Right lobe of liver (tissue), 6 donors: Measurements from ENCODE around the gene NBEAL1. TPM values are rescaled to one million over a fixed set of nuclear protein-coding genes. Genes with fewer than 3 reads are reported as not detected.
"Not testable (repeated sequence)": the region's sequence is repeated elsewhere in the genome, so short reads cannot be mapped to it uniquely, and the experiment has no call there.

Source experiments
- ATAC-seq, 4 donors: fragments of 200-7000 bp; cut with Tn5 transposase; one replicate each; pipeline ENCODE4 v1.9.1; 2020; ENCODE audit warnings: mild to moderate bottlenecking in 4 of 4, moderate library complexity in 4 of 4
- DNase-seq, 3 donors: peaks; one replicate each; pipeline ENCODE4 v3.0.0-alpha.2; 2020
- H3K27ac ChIP-seq, 3 donors: fragments of 200-600 bp; one replicate each; pipeline ENCODE4 v1.8.0; 2022
- H3K27me3 ChIP-seq, 2 donors: fragments of 200-600 bp; one replicate each; pipeline ENCODE4 v1.8.0; 2022
- H3K36me3 ChIP-seq, 4 donors: fragments of 200-600 bp; sonication (generic) in 1 of 4; one replicate each; pipeline versions ENCODE4 v1.5.1 to v1.8.0; 2017 to 2022; ENCODE audit warnings: control low read depth in 1 of 4
- H3K4me1 ChIP-seq, 4 donors: fragments of 200-600 bp; sonication (generic) in 1 of 4; one replicate each; pipeline versions ENCODE4 v1.5.1 to v1.8.0; 2017 to 2022; ENCODE audit warnings: control low read depth in 1 of 4
- H3K4me3 ChIP-seq, 3 donors: fragments of 200-600 bp; one replicate each; pipeline ENCODE4 v1.8.0; 2022
- H3K9me3 ChIP-seq, 4 donors: fragments of 200-600 bp; sonication (generic) in 1 of 4; one replicate each; pipeline versions ENCODE4 v1.5.1 to v1.8.0; 2017 to 2022; ENCODE audit warnings: control low read depth in 1 of 4
- CTCF ChIP-seq, 4 donors: fragments of 200-600 bp in 3 of 4; fragments of 450-650 bp in 1 of 4; IDR thresholded peaks; one replicate each; pipeline versions ENCODE4 v1.5.1 to v1.8.0; 2016 to 2022; ENCODE audit warnings: antibody characterized with exemption in 4 of 4, mild to moderate bottlenecking in 2 of 4
- POLR2A ChIP-seq: fragments of 450-650 bp; IDR thresholded peaks from one replicate; pipeline ENCODE4 v1.6.1; 2017; ENCODE audit warnings: antibody characterized with exemption, mild to moderate bottlenecking
- WGBS: methylation state at CpG from one replicate; pipeline ENCODE4 v1.1.6; 2018; ENCODE audit warnings: low coverage, low lambda C conversion rate; ENCODE audit not compliant: insufficient coverage; ENCODE audit errors: missing lambda C conversion rate; 5-methylcytosine and 5-hydroxymethylcytosine counted together
- intact Hi-C, 2 donors: fragments of 100-400 bp; cut with DNase I; formaldehyde crosslinking; loops; one replicate each; pipeline versions ENCODE4 v1.11.2 to v1.14.1; 2022
- total RNA-seq, 6 experiments: library from RNA; depleted of rRNA in 2 of 6; stranded (reverse); fragments of >200 nt in 2 of 6; fragmentation: NEBNext Ultra II Directional in 3 of 6; extraction: Animal tissue kit (Norgen Biotek cat#: 25700) in 3 of 6; gene quantifications; one replicate each; pipeline versions ENCODE4 v1.1.0 to v1.2.4, GENCODE V29; 2016 to 2023
- donor health status: DM: no; HTN: yes; CAD: no.
- donor health status: DM: no; HTN: no; CAD: no.
- donor health status: DM: no; HTN: no; CAD: no.
- donor health status: DM: no; HTN: yes; CAD: no.
- donor health status: DM: no; HTN: yes; CAD: no.

The NBEAL1 gene
- total RNA-seq, 6 experiments from 2014 or later: 16.4 to 28.6 (median 21.9) TPM

DNA sequence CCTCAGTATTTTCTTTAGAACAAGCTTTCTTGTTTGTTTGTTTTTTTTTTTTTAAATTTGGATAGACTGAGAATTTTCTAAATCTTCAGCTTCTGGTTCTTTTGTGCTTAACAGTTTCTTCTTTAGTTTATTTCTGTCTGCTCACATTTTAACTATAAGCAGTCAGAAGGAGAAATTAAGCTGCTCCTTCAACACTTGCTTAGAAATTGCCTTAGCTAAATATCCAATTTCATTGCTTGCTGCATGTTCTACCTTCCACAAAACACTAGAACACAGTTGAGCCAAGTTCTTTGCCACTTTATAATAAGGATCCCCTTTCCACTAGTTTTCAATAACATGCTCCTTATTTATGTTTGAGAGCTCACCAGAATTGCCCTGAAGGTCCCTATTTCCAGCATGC is 57.7 kb downstream of the NBEAL1 start:
- H3K27ac ChIP-seq: no peak overlapping the region
- H3K4me3 ChIP-seq: no peak overlapping the region
- TF ChIP-seq POLR2A (no peak), CTCF (IDR thresholded peaks at IDR 0.05) (no peak)
- H3K9me3 ChIP-seq: no peaks in the 10 kb centered on the region
- no peaks in the 10 kb centered on the region for H3K27me3 ChIP-seq
- intact Hi-C loops: no loop called here
- DNase-seq (no peak), ATAC-seq (no peak)
- H3K4me1 ChIP-seq: no peaks in the 10 kb centered on the region
- H3K36me3 ChIP-seq: peaks cover 0 to 2% (median 0%) of the 10 kb centered on the region in 4 donors

- DNase-seq (no peak), ATAC-seq (no peak)
- no peaks in the 10 kb centered on the region for H3K27me3 ChIP-seq
- H3K4me3 ChIP-seq: no peak overlapping the region
- no peaks in the 10 kb centered on the region for H3K9me3 ChIP-seq
- 82% methylated on average over 3 of the region's 3 CpGs for WGBS
- intact Hi-C loops: no loop called here
- TF ChIP-seq POLR2A: no peak
- no peak for TF ChIP-seq CTCF (IDR thresholded peaks at IDR 0.05)
- no peaks in the 10 kb centered on the region for H3K4me1 ChIP-seq
- H3K36me3 ChIP-seq: peaks cover 0 to 6% (median 1%) of the 10 kb centered on the region in 4 donors
- H3K27ac ChIP-seq: no peak overlapping the region
Observed at GRCh38 chr2:203077451-203077850, 62.8 kb downstream of the NBEAL1 start.

DNA sequence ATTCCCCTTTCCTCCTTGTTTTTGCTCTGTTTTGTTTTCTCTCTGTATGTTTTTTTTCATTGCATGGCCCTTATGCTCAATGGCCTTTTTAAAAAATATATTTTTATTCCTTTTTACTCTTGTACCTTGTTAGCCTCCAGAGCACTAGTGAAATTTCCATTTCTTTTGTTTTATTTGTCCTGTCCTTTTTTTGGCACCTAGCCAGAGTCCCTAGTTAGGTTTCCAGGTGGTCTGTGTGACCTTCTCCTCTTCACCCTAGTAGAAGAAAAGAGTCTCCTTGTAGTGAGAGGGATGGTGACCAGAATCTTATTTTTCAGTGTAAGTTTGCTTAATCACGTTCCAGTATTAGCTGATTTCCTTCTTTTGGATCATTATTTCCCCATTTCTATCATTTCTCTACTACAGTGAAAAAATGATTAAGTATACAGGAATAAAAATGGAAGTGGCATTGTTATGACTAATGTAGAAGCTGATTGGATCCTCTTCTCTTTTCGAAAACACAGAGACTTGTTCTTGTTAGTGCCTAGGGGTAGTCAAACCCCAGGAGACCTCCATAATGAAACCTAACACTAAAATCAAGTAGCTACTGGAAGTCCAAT is 65.9 kb downstream of the NBEAL1 start:
- WGBS: 67% methylated on average over 2 of the region's 2 CpGs
- Histone ChIP-seq H3K36me3 (peaks cover 0 to 6% (median 3%) of the 10 kb centered on the region in 4 donors), H3K4me3 (no peak overlapping the region), H3K9me3 (no peaks in the 10 kb centered on the region), H3K27me3 (no peaks in the 10 kb centered on the region), H3K27ac (no peak overlapping the region), H3K4me1 (no peaks in the 10 kb centered on the region)
- intact Hi-C loops: no loop called here
- TF ChIP-seq CTCF (IDR thresholded peaks at IDR 0.05) (no peak), POLR2A (no peak)
- ATAC-seq: no peak
- DNase-seq: no peak

GRCh38 chr2:203083328-203083727 is 68.7 kb downstream of the NBEAL1 start:
- WGBS: 87% methylated on average over 2 of the region's 2 CpGs
- ATAC-seq (no peak), DNase-seq (no peak)
- no peaks in the 10 kb centered on the region for H3K9me3 ChIP-seq
- peaks cover 0 to 7% (median 4%) of the 10 kb centered on the region in 4 donors for H3K36me3 ChIP-seq
- H3K27ac ChIP-seq: no peak overlapping the region
- intact Hi-C loops: no loop called here
- no peaks in the 10 kb centered on the region for H3K27me3 ChIP-seq
- no peak for TF ChIP-seq CTCF (IDR thresholded peaks at IDR 0.05)
- H3K4me3 ChIP-seq: no peak overlapping the region
- H3K4me1 ChIP-seq: no peaks in the 10 kb centered on the region

DNA sequence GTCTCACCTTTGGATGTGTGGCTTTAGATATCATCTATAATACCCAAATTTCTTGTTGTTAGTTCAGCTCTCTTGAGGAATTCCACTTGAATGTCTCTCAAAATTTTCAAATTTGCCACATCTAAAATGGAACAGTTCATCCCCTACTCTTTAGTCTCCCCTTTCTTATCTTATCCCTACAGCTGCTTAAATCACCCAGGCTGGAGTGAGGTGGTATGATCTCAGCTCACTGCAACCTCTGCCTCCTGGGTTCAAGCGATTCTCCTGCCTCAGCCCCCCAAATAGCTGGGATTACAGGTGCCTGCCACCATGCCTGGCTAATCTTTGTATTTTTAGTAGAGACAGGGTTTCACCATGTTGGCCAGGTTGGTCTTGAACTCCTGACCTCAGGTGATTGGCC is 71.7 kb downstream of the NBEAL1 start:
- H3K4me1 ChIP-seq, H3K27ac ChIP-seq, intact Hi-C loops, H3K36me3 ChIP-seq, H3K27me3 ChIP-seq, H3K9me3 ChIP-seq, DNase-seq, ATAC-seq, H3K4me3 ChIP-seq: not testable (repeated sequence)
- 100% methylated on average over 1 of the region's 1 CpG for WGBS

- 89% methylated on average over 3 of the region's 4 CpGs for WGBS
Observed at GRCh38 chr2:203090721-203091120, 76.0 kb downstream of the NBEAL1 start.

More at GRCh38 chr2:203090721-203091120, 76.0 kb downstream of the NBEAL1 start:
- H3K9me3 ChIP-seq, H3K36me3 ChIP-seq, DNase-seq, H3K4me1 ChIP-seq, intact Hi-C loops, H3K27ac ChIP-seq, ATAC-seq, H3K27me3 ChIP-seq, H3K4me3 ChIP-seq: not testable (repeated sequence)
